NCI-H1436 (cell line): ENCODE results near the gene OSBPL10.

Source experiments
- DNase-seq: peaks from one replicate; lab custom pipeline; 2025; lab: John Stamatoyannopoulos, UW

The OSBPL10 gene

GRCh38 chr3:31847760-31848159 lies 133.3 kb downstream of the OSBPL10 start:
- no peak for DNase-seq

GRCh38 chr3:31841515-31841914 lies 139.5 kb downstream of the OSBPL10 start:
- DNase-seq = no peak

- DNase-seq = no peak
These were observed 140.8 kb downstream of the OSBPL10 start for GRCh38 chr3:31840252-31840651.

- no peak for DNase-seq
These were observed 141.7 kb downstream of the OSBPL10 start for GRCh38 chr3:31839144-31839917.

DNA sequence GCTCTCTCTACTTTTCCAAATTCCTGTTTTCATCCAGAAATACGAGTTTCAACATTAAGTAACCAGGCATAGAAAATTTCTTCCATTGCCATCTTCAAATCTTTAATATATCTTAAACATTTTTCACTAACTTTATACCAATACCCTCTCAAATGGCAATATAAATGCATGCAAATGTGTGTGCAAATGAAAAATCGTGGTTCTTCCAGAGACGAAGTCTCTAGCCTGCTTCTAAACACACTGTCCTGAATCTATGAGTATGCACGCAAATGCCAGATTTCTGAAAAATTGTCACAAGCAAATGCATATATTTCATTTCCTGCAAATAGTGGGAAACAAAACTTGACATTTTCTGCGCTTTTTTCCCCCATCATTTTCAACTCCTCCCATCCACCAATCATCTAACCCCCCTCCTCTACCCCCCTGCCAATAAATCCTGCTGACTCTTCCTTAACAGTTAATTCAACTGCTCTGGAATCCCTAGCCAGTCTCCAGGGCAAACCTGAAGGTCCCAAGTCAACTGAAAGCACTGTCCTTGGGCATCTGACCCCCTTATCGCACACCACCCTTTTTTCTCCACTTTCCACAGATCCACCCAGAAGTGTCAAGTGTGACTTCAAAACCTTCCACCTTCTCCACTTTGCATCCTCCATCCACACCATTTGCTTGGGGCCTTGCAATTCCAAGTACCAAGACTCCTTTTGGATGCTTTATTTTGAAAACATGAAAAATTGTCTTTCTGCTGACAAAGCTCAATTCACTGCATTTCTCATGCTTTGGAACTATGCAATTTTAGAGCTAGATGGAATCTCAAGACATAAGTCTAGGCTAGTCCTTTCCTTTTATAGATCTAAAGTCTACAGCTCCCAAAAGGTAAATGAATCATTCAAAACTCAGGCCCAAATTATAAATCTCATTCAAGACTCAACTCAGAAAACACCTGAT lies 144.7 kb downstream of the OSBPL10 start:
- DNase-seq = no peak

DNA sequence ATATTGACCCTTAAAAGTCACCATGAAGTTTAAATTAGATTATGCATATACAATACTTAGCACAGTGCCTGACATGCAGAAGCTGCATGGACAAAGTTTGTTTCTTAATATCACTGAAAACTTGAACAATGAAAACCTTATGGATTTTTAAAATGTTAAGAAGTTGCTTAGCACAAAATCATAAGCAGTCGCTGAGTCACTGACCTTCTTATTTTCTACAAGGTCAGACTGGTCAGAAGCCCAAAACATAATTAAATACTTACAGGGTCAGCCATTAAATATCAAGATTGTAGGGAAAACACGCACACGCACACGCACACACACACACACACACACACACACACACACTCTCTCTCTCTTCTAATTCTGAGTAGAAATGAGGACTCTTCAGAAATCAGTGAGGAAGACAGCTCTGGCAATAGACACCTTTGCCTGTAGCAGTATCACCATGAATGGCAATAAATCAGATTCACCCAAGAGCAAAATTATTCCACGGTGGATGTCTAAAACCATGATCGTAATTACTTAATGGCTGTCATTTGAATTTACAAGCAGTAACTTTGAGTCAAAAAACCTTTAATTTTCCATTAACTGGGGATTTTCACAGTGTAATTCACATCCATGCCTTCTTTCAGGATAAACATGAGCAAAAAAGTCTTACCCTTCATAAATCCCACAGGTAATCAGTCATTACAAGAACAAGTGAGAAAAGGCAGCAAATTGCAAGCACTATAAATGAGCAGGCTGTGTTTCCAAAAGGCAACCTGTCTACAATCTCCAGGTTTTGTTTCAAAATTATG lies 147.5 kb downstream of the OSBPL10 start:
- DNase-seq = no peak

- no peak for DNase-seq
These were observed 148.5 kb downstream of the OSBPL10 start for GRCh38 chr3:31832551-31832950.

DNA sequence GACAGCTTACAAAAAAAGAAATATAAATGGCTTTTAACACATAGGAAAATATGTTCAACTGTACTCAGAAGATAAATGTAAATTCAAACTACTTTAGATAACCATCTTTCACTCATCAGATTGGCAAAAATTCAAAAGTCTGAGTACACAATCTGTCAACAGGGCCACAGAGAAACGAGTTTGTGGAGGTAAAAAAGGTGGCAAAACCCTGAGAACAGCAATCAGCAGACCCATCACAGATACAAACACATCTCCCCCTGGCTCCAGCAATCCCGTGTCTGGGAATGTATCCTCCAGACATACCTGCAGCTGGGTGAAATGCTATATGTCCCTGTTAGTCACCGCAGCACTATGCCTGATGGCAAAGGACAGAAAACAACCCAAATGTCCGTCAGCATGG lies 149.5 kb downstream of the OSBPL10 start:
- DNase-seq = no peak

DNA sequence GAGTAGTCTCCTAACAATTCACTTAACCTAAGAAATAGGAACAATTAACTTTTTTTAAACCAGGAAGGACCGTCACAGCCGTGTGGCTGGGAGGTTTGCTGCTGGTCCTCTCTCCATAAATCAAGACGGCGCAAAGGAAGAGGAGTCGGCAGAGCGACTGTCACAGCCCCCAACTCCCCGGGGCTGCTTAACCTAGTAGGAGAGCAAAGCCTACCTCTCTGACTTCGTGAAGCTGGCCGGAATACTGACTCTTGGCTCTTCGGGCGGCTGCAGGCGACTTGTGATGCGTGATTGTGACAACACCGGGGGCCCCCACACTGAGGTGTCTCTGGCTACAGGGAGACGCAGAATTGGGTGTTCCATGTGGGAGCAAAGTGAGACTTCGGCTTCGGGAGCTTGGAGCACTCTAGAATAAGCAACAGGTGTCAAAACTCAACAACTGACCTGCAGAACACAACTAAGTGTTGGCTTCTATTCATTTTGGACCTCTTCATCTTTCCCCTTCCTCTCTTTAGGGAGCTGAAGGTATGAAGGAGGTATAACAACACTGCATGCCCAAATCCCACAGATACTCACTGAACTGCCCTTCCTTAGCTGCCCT lies 151.1 kb downstream of the OSBPL10 start:
- DNase-seq = no peak

GRCh38 chr3:31829010-31829409 lies 152.1 kb downstream of the OSBPL10 start:
- DNase-seq = no peak

GRCh38 chr3:31828007-31828406 lies 153.1 kb downstream of the OSBPL10 start:
- no peak for DNase-seq

DNA sequence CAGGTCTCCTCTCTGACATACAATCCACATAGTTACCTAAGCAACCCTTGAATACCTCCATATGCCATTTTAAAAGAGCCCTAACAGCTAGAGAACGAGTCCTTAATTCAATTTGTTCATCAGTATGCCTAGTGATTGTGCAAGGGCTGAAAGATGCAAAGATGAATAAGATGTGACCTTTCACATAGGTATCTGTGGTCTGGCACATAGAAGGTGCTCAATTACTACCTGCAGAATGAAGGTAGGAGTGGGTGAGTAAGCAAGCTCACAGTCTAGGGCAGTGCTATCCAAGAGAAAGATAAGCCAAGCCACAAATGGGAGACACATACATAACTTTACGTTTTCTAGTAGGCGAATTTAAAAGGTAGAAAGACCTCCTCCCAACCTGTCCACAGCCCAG lies 157.9 kb downstream of the OSBPL10 start:
- DNase-seq = no peak

DNA sequence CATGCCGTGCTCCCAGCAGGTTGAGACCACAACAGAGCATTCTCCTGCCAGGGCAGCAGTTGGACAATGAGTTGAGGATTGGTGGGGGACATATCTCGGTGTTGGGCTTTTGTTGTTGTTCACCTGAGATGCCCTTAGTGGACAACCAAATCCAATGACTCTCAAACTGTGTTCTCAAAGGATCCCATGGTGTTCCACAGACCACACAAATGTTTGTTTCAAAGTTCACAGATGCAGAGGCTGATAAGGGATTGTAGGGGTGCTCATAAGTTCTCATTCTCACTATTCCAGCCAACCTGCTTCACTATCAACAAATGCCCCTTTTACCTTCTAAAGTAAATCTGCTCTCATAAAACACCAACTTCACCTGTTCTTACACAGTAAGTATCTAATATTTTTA lies 159.9 kb downstream of the OSBPL10 start:
- no peak for DNase-seq

DNA sequence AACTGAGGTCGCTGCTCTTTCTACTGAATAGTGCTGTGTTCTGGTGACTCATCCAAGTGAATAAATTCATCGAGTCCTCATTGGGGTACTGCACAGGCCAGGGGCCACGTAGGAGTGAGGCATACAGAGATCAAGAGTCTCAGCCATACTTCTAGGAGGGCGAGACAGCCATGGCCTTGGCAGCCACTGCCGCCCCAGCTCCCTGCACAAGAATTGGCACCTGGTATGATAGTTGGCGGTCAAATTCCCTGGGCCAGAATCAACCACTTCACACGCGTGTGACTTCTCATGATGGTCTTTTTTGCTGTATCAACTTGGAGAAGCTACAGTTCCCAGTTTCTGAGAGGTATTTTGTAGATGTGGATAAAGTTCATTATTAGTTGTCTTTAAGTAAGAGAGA lies 161.6 kb downstream of the OSBPL10 start:
- no peak for DNase-seq

- DNase-seq = no peak
These were observed 163.6 kb downstream of the OSBPL10 start for GRCh38 chr3:31817411-31817966.

- no peak for DNase-seq
These were observed 165.2 kb downstream of the OSBPL10 start for GRCh38 chr3:31815631-31816440.

DNA sequence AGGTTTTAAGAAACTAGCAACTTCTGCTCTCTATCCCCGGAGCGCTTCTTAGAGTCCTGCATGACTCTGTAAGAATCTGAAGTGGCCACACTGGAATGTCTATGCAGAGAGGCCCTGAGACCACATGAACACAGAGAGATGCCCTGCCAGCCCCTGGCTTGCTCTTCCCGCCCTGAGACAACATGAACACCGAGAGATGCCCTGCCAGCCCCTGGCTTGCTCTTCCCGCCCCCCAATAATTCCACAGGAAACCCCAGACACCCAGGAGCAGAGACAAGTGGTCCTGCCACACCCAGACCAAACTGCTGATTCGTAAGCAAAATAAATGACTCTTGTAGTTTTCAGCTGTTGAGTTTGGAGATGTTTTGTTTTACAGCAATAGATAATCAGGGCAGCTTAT lies 166.1 kb downstream of the OSBPL10 start:
- DNase-seq = no peak

GRCh38 chr3:31813686-31814085 lies 167.4 kb downstream of the OSBPL10 start:
- DNase-seq = no peak

GRCh38 chr3:31813197-31813596 lies 167.9 kb downstream of the OSBPL10 start:
- DNase-seq = no peak

GRCh38 chr3:31810991-31811433 lies 170.1 kb downstream of the OSBPL10 start:
- no peak for DNase-seq
